ENCODE measurements around the gene GABBR1. TPM values are rescaled to one million over a fixed set of nuclear protein-coding genes. Genes with fewer than 3 reads are reported as not detected.

The GABBR1 gene
- total RNA-seq, 3 donors from 2014 or later: 26.1 to 49.2 (median 48.4) TPM

DNA sequence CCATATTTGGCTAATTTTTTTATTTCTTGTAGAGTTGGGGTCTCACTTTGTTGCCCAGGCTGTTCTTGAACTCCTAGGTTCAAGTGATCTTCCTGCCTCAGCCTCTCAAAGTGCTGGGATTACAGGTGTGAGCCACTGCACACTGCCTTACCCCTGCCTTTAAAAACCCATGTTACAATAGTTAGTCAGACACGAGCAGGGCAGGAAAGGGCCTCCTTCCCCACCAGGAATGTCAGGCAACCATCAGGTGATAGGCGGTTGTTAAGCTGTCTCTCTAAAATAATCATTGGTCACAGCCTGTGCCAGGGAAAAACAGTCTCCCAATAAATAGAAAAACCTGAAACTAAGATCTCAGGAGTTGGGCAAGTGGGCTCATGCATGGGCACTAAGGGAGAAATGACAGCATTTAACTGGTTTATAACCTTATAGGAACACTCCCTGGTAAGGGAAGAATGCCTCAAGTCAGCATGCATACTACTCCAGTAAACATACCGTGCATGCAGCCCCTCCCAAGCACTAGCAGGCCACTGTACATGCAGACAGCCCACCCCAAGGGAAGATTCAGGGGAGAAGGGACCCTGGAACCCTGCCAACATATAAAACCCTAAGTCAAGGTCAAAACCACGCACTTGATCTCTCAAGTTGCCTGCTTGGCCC lies 39.7 kb downstream of the GABBR1 start:
- no peaks in the 10 kb centered on the region for H3K36me3 ChIP-seq
- no peaks in the 10 kb centered on the region for H3K4me1 ChIP-seq
- H3K4me3 ChIP-seq: no peak overlapping the region
- H3K27ac ChIP-seq: no peak overlapping the region
- TF ChIP-seq POLR2AphosphoS5 (IDR thresholded peaks at IDR 0.05) (no peak), POLR2A (IDR thresholded peaks at IDR 0.05) (no peak)
- TF ChIP-seq, protein P1, sequence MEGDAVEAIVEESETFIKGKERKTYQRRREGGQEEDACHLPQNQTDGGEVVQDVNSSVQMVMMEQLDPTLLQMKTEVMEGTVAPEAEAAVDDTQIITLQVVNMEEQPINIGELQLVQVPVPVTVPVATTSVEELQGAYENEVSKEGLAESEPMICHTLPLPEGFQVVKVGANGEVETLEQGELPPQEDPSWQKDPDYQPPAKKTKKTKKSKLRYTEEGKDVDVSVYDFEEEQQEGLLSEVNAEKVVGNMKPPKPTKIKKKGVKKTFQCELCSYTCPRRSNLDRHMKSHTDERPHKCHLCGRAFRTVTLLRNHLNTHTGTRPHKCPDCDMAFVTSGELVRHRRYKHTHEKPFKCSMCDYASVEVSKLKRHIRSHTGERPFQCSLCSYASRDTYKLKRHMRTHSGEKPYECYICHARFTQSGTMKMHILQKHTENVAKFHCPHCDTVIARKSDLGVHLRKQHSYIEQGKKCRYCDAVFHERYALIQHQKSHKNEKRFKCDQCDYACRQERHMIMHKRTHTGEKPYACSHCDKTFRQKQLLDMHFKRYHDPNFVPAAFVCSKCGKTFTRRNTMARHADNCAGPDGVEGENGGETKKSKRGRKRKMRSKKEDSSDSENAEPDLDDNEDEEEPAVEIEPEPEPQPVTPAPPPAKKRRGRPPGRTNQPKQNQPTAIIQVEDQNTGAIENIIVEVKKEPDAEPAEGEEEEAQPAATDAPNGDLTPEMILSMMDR (IDR thresholded peaks at IDR 0.05): no peak
- no peaks in the 10 kb centered on the region for H3K9me3 ChIP-seq
- intact Hi-C loops (cut with DNase I; ENCODE audit: low total_unique reads): loop anchor here (10.0 kb wide), 1 partner anchor 669 kb away; the partner anchor contains the start of gene TRIM27
- no peak for DNase-seq (ENCODE audit: low spot score in 2 of 2)
- H3K27me3 ChIP-seq: peaks cover 0 to 5% of the 10 kb centered on the region in 2 donors

DNA sequence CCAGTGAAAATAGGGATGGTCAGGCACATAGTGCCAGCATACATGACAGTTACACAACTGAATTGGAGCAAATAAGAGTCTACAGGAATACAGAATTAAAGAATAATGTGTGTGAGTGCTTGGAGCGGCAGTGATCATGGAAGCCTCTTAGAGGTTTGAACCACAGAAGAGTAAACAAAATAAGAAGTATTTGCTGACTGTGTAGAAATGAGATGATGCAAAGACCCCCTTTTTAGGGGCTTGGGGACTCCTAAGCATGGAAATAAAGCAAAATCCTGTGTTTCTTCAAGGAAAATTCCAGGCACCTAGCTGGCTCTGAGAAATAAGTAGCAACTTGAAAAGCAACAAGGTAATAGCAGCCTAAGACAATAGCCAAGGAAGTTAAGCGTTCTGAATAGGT lies 41.3 kb downstream of the GABBR1 start:
- no peak for TF ChIP-seq POLR2AphosphoS5 (IDR thresholded peaks at IDR 0.05)
- TF ChIP-seq, protein P1 (IDR thresholded peaks at IDR 0.05): no peak
- Histone ChIP-seq H3K9me3 (no peaks in the 10 kb centered on the region), H3K36me3 (no peaks in the 10 kb centered on the region), H3K27ac (no peak overlapping the region), H3K4me3 (no peak overlapping the region), H3K4me1 (no peaks in the 10 kb centered on the region), H3K27me3 (peaks cover 0 to 5% of the 10 kb centered on the region in 2 donors)
- intact Hi-C loops (cut with DNase I; ENCODE audit: low total_unique reads): loop anchor here (10.0 kb wide), 1 partner anchor 667 kb away; the partner anchor contains the start of gene TRIM27
- DNase-seq (ENCODE audit: low spot score in 2 of 2): no peak

DNA sequence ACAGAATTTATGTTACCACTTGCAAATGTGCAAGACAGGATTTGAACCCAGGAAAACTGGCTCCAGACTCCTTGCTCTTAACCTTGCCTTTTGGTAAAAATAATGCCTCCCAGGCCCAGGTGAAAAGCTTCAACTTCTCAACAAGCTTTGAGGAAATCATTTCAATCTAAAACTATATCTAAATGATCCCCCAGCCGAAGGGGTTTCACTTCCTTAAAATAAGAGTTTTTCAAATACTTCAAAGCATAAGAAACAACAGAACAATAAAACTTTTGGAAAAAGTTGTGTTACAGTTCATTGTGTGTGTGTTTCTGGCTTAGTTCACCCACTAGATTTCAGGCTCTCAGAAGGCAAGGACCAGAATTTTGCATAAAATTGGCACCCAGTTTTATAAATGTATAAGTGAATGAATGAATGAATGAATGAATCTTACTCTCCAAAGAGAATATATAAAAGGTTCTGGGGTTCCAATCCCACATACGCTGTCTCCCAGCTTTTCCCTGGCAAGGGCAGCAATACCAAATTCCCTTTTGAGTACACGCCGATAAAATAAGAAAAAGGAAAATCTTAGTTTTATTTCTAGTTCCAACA lies 42.7 kb downstream of the GABBR1 start:
- H3K9me3 ChIP-seq: no peaks in the 10 kb centered on the region
- H3K27ac ChIP-seq: no peak overlapping the region
- peaks cover 0 to 5% of the 10 kb centered on the region in 2 donors for H3K27me3 ChIP-seq
- no peak overlapping the region for H3K4me3 ChIP-seq
- H3K4me1 ChIP-seq: no peaks in the 10 kb centered on the region
- no peaks in the 10 kb centered on the region for H3K36me3 ChIP-seq
- TF ChIP-seq, protein P1 (IDR thresholded peaks at IDR 0.05): no peak
- TF ChIP-seq POLR2A (IDR thresholded peaks at IDR 0.05) (no peak), POLR2AphosphoS5 (IDR thresholded peaks at IDR 0.05) (no peak)
- no peak for DNase-seq (ENCODE audit: low spot score in 2 of 2)
- intact Hi-C loops (cut with DNase I; ENCODE audit: low total_unique reads): loop anchor here (10.0 kb wide), 1 partner anchor 666 kb away; the partner anchor contains the start of gene TRIM27

DNA sequence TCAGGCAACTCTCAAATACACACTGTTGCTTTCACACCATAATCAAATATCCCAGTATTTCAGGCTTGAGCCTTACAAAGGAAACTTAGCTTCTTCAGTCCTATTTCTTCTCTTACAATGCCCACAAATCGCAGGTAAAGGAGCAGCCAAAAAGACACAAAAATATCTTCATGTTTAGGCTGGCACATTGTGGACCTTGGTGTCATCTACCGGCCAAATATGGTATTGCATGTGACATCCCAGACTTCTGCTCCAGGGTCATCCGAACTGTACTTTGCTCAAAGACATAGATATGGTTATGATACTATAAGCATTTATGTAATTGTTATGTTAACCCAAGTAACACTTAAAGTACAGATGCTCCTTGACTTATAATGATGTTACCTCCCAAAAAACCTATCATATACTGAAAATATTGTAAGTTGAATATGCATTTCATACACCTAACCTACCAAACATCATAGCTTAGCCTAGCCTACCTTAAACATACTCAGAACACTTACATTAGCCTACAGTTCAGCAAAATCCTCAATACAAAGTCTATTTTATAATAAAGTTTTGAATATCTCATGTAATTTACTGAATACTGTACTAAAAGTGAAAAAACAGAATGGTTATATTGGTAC lies 43.4 kb downstream of the GABBR1 start:
- Histone ChIP-seq H3K27ac (no peak overlapping the region), H3K4me3 (no peak overlapping the region), H3K9me3 (no peaks in the 10 kb centered on the region), H3K4me1 (no peaks in the 10 kb centered on the region), H3K36me3 (no peaks in the 10 kb centered on the region), H3K27me3 (peaks cover 0 to 5% of the 10 kb centered on the region in 2 donors)
- DNase-seq (ENCODE audit: low spot score in 2 of 2): peak in 1 of 2 donors; percentile 37
- TF ChIP-seq POLR2AphosphoS5 (IDR thresholded peaks at IDR 0.05): no peak
- TF ChIP-seq, protein P1 (IDR thresholded peaks at IDR 0.05): peak; percentile 93 to 99 (median 94)
- intact Hi-C loops (cut with DNase I; ENCODE audit: low total_unique reads): loop anchor here (10.0 kb wide), 1 partner anchor 665 kb away; the partner anchor contains the start of gene TRIM27

DNA sequence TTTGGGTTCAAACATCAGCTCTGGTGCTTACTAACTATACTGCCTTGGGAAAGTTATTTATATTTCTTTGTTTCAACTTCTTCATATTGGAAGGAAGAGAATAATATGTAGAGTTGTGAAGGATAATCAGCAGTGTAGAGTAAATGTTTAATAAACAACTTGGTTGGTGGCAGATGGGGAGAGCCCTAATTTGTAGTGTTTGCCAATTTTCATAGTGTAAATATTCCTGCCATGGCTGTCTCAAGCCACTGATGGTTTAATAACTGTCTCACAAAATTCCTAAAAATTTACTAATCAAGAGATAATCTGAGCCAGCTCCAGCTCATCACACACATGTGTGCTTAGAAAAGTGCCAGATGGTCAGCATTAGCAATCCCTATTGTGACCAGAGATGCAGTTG lies 48.2 kb downstream of the GABBR1 start, which contains the start of gene OR2H2:
Gene OR2H2, plus strand, starts transcription at position 301 of the 400 bp plus-strand sequence. CDS start 2,824 bp downstream, outside the sequence.
- Histone ChIP-seq H3K27ac (no peak within 1 kb of the TSS), H3K9me3 (no peaks in the 10 kb centered on the region), H3K4me1 (no peaks in the 10 kb centered on the region), H3K36me3 (no peaks in the 10 kb centered on the region), H3K27me3 (no peaks in the 10 kb centered on the region), H3K4me3 (no peak within 1 kb of the TSS)
- intact Hi-C loops (cut with DNase I; ENCODE audit: low total_unique reads): no loop called here
- TF ChIP-seq, protein P1 (IDR thresholded peaks at IDR 0.05): no peak
- no peak for TF ChIP-seq POLR2AphosphoS5 (IDR thresholded peaks at IDR 0.05)
- no peak for DNase-seq (ENCODE audit: low spot score in 2 of 2)

Data from breast epithelium (tissue), 4 donors.